C4-2B (cell line): ENCODE measurements around the gene EPN1.

ENCODE experiments used
- CTCF ChIP-seq: fragments of 450-650 bp; conservative IDR thresholded peaks from 2 replicates; pipeline ENCODE4 v1.5.1; 2017; ENCODE audit warnings: mild to moderate bottlenecking
- ZFX ChIP-seq: fragments of 450-650 bp; IDR thresholded peaks from 2 replicates; pipeline ENCODE4 v1.6.1; 2017

GRCh38 chr19:55712804-55713631 lies 38.0 kb downstream of the EPN1 start:
- no peak for TF ChIP-seq CTCF
- TF ChIP-seq ZFX, result no peak
